HG03571 (cell line): ENCODE measurements around the gene APBB2.

Source experiments
- ATAC-seq: cut with Tn5 transposase; IDR thresholded peaks from one replicate; pipeline ENCODE4 v1.9.1; 2021; ENCODE audit not compliant: unreplicated experiment

The APBB2 gene

GRCh38 chr4:41196633-41197332, 17.6 kb downstream of the APBB2 start:
- ATAC-seq: no peak

- no peak for ATAC-seq
These were observed 22.2 kb downstream of the APBB2 start for GRCh38 chr4:41192136-41192535.

- ATAC-seq: no peak
These were observed 24.7 kb downstream of the APBB2 start for GRCh38 chr4:41189666-41190065.

- ATAC-seq: no peak
These were observed 25.3 kb downstream of the APBB2 start for GRCh38 chr4:41189076-41189475.

- no peak for ATAC-seq
These were observed 28.4 kb downstream of the APBB2 start for GRCh38 chr4:41185614-41186592.

- no peak for ATAC-seq
These were observed 30.3 kb downstream of the APBB2 start for GRCh38 chr4:41184009-41184408.

GRCh38 chr4:41183021-41183553, 31.3 kb downstream of the APBB2 start:
- no peak for ATAC-seq

GRCh38 chr4:41181037-41181436, 33.3 kb downstream of the APBB2 start:
- ATAC-seq: no peak

- ATAC-seq: no peak
These were observed 34.7 kb downstream of the APBB2 start for GRCh38 chr4:41179498-41180195.

GRCh38 chr4:41178372-41179370, 35.7 kb downstream of the APBB2 start:
- no peak for ATAC-seq

- ATAC-seq: no peak
These were observed 37.3 kb downstream of the APBB2 start for GRCh38 chr4:41177016-41177415.

GRCh38 chr4:41176340-41176739, 38.0 kb downstream of the APBB2 start:
- ATAC-seq: no peak

- no peak for ATAC-seq
These were observed 38.5 kb downstream of the APBB2 start for GRCh38 chr4:41175794-41176193.

GRCh38 chr4:41174444-41174843, 39.9 kb downstream of the APBB2 start:
- ATAC-seq: no peak

- ATAC-seq: no peak
These were observed 41.6 kb downstream of the APBB2 start for GRCh38 chr4:41172786-41173185.

- no peak for ATAC-seq
These were observed 45.0 kb downstream of the APBB2 start for GRCh38 chr4:41169256-41169800.

GRCh38 chr4:41167191-41167590, 47.2 kb downstream of the APBB2 start:
- ATAC-seq: no peak

GRCh38 chr4:41164405-41164804, 49.9 kb downstream of the APBB2 start:
- no peak for ATAC-seq

GRCh38 chr4:41161355-41161754, 53.0 kb downstream of the APBB2 start:
- no peak for ATAC-seq

- ATAC-seq: no peak
These were observed 53.5 kb downstream of the APBB2 start for GRCh38 chr4:41160856-41161255.
